Mucosa of rectum (tissue), 2 donors: ENCODE data around the gene ULBP1.
"Not testable (repeated sequence)": the region's sequence is repeated elsewhere in the genome, so short reads cannot be mapped to it uniquely, and the experiment has no call there.

Experiments
- H3K27ac ChIP-seq, 2 donors: one replicate each; pipeline ENCODE4 v1.7.0; 2013; ENCODE audit warnings: inconsistent platforms in 2 of 2, low read depth in 2 of 2, low read length in 2 of 2
- H3K27me3 ChIP-seq, 2 donors: one replicate each; pipeline ENCODE4 v1.7.0; 2013; ENCODE audit warnings: low read length in 2 of 2; ENCODE audit not compliant: control insufficient read depth in 2 of 2, insufficient read depth in 2 of 2
- H3K36me3 ChIP-seq, 2 donors: one replicate each; pipeline ENCODE4 v1.7.0; 2013; ENCODE audit warnings: low read length in 2 of 2; ENCODE audit not compliant: control insufficient read depth in 2 of 2, insufficient read depth in 2 of 2
- H3K4me1 ChIP-seq, 2 donors: one replicate each; pipeline ENCODE4 v1.7.0; 2013; ENCODE audit warnings: low read length in 2 of 2, mild to moderate bottlenecking in 1 of 2; ENCODE audit not compliant: control insufficient read depth in 2 of 2, insufficient read depth in 2 of 2
- H3K4me3 ChIP-seq, 2 donors: one replicate each; pipeline ENCODE4 v1.7.0; 2013; ENCODE audit warnings: low read length in 2 of 2
- H3K9ac ChIP-seq, 2 donors: one replicate each; pipeline ENCODE4 v1.7.0; 2013; ENCODE audit warnings: low read length in 2 of 2, low read depth in 1 of 2, mild to moderate bottlenecking in 1 of 2
- H3K9me3 ChIP-seq, 2 donors: one replicate each; pipeline ENCODE4 v1.7.0; 2013; ENCODE audit warnings: low read length in 2 of 2; ENCODE audit not compliant: control insufficient read depth in 2 of 2
- donor health status: healthy.
- donor health status: Normal muscosa, but diverticular disease.

The ULBP1 gene

GRCh38 chr6:149922642-149923326 lies 41.0 kb upstream of the ULBP1 start, which contains the start of gene RAET1G:
Gene RAET1G (minus strand): TSS chr6:149923121. CDS start chr6:149923010, 111 bp downstream.
- H3K4me3 ChIP-seq, result peak within 1 kb of the TSS; percentile 66 to 74
- H3K9ac ChIP-seq, result peak within 1 kb of the TSS; percentile 14 to 41
- no peaks in the 10 kb centered on the region for H3K9me3 ChIP-seq
- H3K27me3 ChIP-seq, result peaks cover 0 to 15% of the 10 kb centered on the region in 2 donors
- H3K36me3 ChIP-seq, result no peaks in the 10 kb centered on the region
- H3K4me1 ChIP-seq, result peaks cover 15 to 21% of the 10 kb centered on the region in 2 donors
- no peak within 1 kb of the TSS for H3K27ac ChIP-seq

- Histone ChIP-seq H3K4me3 (peak overlapping the region; percentile 66 to 74), H3K36me3 (no peaks in the 10 kb centered on the region), H3K9me3 (no peaks in the 10 kb centered on the region), H3K4me1 (peaks cover 15 to 21% of the 10 kb centered on the region in 2 donors), H3K27me3 (peaks cover 0 to 15% of the 10 kb centered on the region in 2 donors), H3K27ac (no peak overlapping the region), H3K9ac (peak overlapping the region; percentile 14 to 41)
Measured at GRCh38 chr6:149923327-149923986, 40.3 kb upstream of the ULBP1 start.

GRCh38 chr6:149924206-149924932 lies 39.4 kb upstream of the ULBP1 start:
- no peak overlapping the region for H3K9ac ChIP-seq
- no peaks in the 10 kb centered on the region for H3K9me3 ChIP-seq
- H3K36me3 ChIP-seq, result no peaks in the 10 kb centered on the region
- no peak overlapping the region for H3K4me3 ChIP-seq
- H3K27ac ChIP-seq, result no peak overlapping the region
- H3K27me3 ChIP-seq, result peaks cover 6 to 21% of the 10 kb centered on the region in 2 donors
- H3K4me1 ChIP-seq, result peaks cover 15 to 21% of the 10 kb centered on the region in 2 donors

GRCh38 chr6:149924933-149925252 lies 38.9 kb upstream of the ULBP1 start:
- peaks cover 15 to 21% of the 10 kb centered on the region in 2 donors for H3K4me1 ChIP-seq
- no peak overlapping the region for H3K9ac ChIP-seq
- peaks cover 11 to 26% of the 10 kb centered on the region in 2 donors for H3K27me3 ChIP-seq
- H3K9me3 ChIP-seq, result no peaks in the 10 kb centered on the region
- no peak overlapping the region for H3K27ac ChIP-seq
- H3K36me3 ChIP-seq, result no peaks in the 10 kb centered on the region
- peak overlapping the region; percentile 63 to 73 for H3K4me3 ChIP-seq

- H3K36me3 ChIP-seq, result no peaks in the 10 kb centered on the region
- no peak overlapping the region for H3K27ac ChIP-seq
- H3K4me1 ChIP-seq, result peaks cover 15 to 21% of the 10 kb centered on the region in 2 donors
Measured at GRCh38 chr6:149925253-149925973, 38.3 kb upstream of the ULBP1 start.

GRCh38 chr6:149925974-149926777 lies 37.6 kb upstream of the ULBP1 start:
- H3K27ac ChIP-seq, result no peak overlapping the region
- H3K4me3 ChIP-seq, result peak overlapping the region; percentile 63 to 73
- H3K9me3 ChIP-seq, result no peaks in the 10 kb centered on the region
- peaks cover 19 to 29% of the 10 kb centered on the region in 2 donors for H3K27me3 ChIP-seq
- H3K36me3 ChIP-seq, result no peaks in the 10 kb centered on the region
- H3K4me1 ChIP-seq, result peaks cover 15 to 21% of the 10 kb centered on the region in 2 donors
- H3K9ac ChIP-seq, result peak overlapping the region; percentile 24 to 72

More at GRCh38 chr6:149925253-149925973, 38.3 kb upstream of the ULBP1 start:
- H3K9me3 ChIP-seq, result no peaks in the 10 kb centered on the region
- peaks cover 11 to 29% of the 10 kb centered on the region in 2 donors for H3K27me3 ChIP-seq
- peak overlapping the region in 1 of 2 donors; percentile 72 for H3K9ac ChIP-seq
- peak overlapping the region; percentile 63 to 73 for H3K4me3 ChIP-seq

- not testable (repeated sequence) for H3K36me3 ChIP-seq, H3K9me3 ChIP-seq, H3K9ac ChIP-seq, H3K27ac ChIP-seq, H3K4me3 ChIP-seq
- Histone ChIP-seq H3K27me3 (peaks cover 22 to 30% of the 10 kb centered on the region in 2 donors), H3K4me1 (peaks cover 15 to 21% of the 10 kb centered on the region in 2 donors)
Measured at GRCh38 chr6:149927025-149927424, 36.7 kb upstream of the ULBP1 start.

GRCh38 chr6:149929422-149929821 lies 34.3 kb upstream of the ULBP1 start:
- Histone ChIP-seq H3K4me3 (no peak overlapping the region), H3K9ac (no peak overlapping the region), H3K36me3 (no peaks in the 10 kb centered on the region), H3K9me3 (no peaks in the 10 kb centered on the region), H3K27ac (no peak overlapping the region), H3K4me1 (peaks cover 5 to 10% of the 10 kb centered on the region in 2 donors), H3K27me3 (peaks cover 34 to 36% of the 10 kb centered on the region in 2 donors)

- Histone ChIP-seq H3K4me3 (no peak overlapping the region), H3K27me3 (peaks cover 47 to 57% of the 10 kb centered on the region in 2 donors), H3K4me1 (no peaks in the 10 kb centered on the region), H3K9ac (no peak overlapping the region), H3K36me3 (no peaks in the 10 kb centered on the region), H3K9me3 (no peaks in the 10 kb centered on the region), H3K27ac (no peak overlapping the region)
Measured at GRCh38 chr6:149931501-149931900, 32.2 kb upstream of the ULBP1 start.
